ENCODE measurements around the gene RPTOR.

DNA sequence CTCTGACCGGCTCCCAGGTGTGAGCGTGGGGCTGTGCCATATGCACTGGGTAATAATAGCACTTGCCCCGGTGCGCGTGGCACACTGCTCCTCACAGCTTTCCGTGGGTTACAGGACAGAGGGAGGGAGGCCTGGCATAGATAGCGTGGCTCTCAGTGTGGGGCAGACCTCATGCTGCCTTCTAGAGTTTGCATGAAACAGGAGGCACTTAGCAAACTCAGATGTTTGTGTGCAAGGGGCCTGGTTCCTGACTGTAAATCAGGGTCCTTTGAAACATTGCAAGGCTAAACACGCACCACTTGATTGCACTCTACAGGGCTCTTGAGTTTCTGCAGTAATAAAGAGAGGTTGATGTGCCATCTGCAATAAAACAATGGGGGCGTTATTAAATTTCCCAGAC, 101.7 kb downstream of the RPTOR start:
- TF ChIP-seq POLR2AphosphoS5 (IDR thresholded peaks at IDR 0.05; ENCODE audit: borderline replicate concordance, low read depth, low read length) (no peak), EZH2 (IDR thresholded peaks at IDR 0.05) (no peak)
